HL-60 (cell line): ENCODE measurements around the gene GP2.

Source experiments
- CTCF ChIP-seq: IDR thresholded peaks from one replicate; pipeline ENCODE4 v1.5.1; 2011; ENCODE audit warnings: low read length, control low read depth, inconsistent platforms; ENCODE audit not compliant: insufficient read depth
- GABPA ChIP-seq: IDR thresholded peaks from 2 replicates; pipeline ENCODE4 v1.6.1; 2012; ENCODE audit warnings: low read depth
- POLR2AphosphoS5 ChIP-seq: IDR thresholded peaks from 2 replicates; pipeline ENCODE4 v1.6.1; 2012; ENCODE audit warnings: low read depth
- SPI1 ChIP-seq: IDR thresholded peaks from 2 replicates; pipeline ENCODE4 v1.6.1; 2012; ENCODE audit warnings: low read depth, mild to moderate bottlenecking, borderline replicate concordance
- TF ChIP-seq, protein P1 (sequence below): IDR thresholded peaks from 2 replicates; pipeline ENCODE4 v1.6.1; 2012; ENCODE audit warnings: low read depth; ENCODE audit not compliant: insufficient replicate concordance

DNA sequence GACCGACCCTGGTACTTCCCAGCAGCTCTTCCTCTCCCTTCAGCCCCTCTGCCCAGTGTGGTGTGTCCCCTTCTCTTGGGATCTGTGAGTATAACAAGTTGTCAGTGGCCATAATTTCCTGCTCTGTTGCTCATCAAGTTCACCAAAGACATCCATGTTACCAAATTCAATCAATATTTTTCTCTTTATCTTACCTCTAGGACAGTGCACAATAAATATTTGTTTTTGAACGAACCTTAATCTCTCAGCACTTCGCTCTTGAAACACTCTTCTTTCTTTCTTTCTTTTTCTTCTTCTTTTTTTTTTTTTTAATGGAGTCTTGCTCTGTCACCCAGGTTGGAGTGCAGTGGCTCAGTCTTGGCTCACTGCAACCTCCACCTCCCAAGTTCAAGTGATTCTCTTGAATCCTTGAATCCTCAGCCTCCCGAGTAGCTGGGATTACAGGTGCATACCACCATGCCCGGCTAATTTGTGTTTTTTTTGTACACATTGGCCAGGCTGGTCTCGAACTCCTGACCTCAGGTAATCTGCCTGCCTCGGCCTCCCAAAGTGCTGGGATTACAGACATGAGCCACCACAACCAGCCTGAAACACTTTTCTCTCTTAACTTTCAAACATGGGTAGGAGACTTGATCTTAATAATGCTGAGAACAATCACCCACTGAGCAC, 27.9 kb upstream of the GP2 start:
- TF ChIP-seq CTCF (no peak), POLR2AphosphoS5 (no peak), GABPA (no peak), SPI1 (no peak)
- TF ChIP-seq, protein P1, sequence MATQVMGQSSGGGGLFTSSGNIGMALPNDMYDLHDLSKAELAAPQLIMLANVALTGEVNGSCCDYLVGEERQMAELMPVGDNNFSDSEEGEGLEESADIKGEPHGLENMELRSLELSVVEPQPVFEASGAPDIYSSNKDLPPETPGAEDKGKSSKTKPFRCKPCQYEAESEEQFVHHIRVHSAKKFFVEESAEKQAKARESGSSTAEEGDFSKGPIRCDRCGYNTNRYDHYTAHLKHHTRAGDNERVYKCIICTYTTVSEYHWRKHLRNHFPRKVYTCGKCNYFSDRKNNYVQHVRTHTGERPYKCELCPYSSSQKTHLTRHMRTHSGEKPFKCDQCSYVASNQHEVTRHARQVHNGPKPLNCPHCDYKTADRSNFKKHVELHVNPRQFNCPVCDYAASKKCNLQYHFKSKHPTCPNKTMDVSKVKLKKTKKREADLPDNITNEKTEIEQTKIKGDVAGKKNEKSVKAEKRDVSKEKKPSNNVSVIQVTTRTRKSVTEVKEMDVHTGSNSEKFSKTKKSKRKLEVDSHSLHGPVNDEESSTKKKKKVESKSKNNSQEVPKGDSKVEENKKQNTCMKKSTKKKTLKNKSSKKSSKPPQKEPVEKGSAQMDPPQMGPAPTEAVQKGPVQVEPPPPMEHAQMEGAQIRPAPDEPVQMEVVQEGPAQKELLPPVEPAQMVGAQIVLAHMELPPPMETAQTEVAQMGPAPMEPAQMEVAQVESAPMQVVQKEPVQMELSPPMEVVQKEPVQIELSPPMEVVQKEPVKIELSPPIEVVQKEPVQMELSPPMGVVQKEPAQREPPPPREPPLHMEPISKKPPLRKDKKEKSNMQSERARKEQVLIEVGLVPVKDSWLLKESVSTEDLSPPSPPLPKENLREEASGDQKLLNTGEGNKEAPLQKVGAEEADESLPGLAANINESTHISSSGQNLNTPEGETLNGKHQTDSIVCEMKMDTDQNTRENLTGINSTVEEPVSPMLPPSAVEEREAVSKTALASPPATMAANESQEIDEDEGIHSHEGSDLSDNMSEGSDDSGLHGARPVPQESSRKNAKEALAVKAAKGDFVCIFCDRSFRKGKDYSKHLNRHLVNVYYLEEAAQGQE: no peak
